Smooth muscle cell (in vitro differentiated cells): Measurements from ENCODE around the gene KCNJ15. TPM values are rescaled to one million over a fixed set of nuclear protein-coding genes. Genes with fewer than 3 reads are reported as not detected.

Experiments used
- DNase-seq: peaks from one replicate; lab custom pipeline; 2025; ENCODE audit not compliant: unreplicated experiment; lab: John Stamatoyannopoulos, UW
- H2AFZ ChIP-seq: fragments of 200-600 bp; sonication (generic); 2 replicates; pipeline ENCODE4 v1.6.0; 2016; ENCODE audit warnings: antibody characterized with exemption, low read depth, mild to moderate bottlenecking
- H3F3A ChIP-seq: fragments of 200-600 bp; sonication (generic); 2 replicates; pipeline ENCODE4 v1.6.0; 2017; ENCODE audit warnings: antibody characterized with exemption, low read depth
- H3K27ac ChIP-seq: fragments of 200-600 bp; sonication (generic); 2 replicates; pipeline ENCODE4 v1.5.1; 2016; ENCODE audit warnings: low read depth, mild to moderate bottlenecking
- H3K27me3 ChIP-seq: fragments of 200-600 bp; sonication (generic); 2 replicates; pipeline ENCODE4 v1.6.1; 2016; ENCODE audit warnings: low read depth, mild to moderate bottlenecking
- H3K36me3 ChIP-seq: fragments of 200-600 bp; sonication (generic); 2 replicates; pipeline ENCODE4 v1.5.1; 2016; ENCODE audit warnings: low read depth
- H3K4me1 ChIP-seq: fragments of 200-600 bp; sonication (generic); 2 replicates; pipeline ENCODE4 v1.5.1; 2016; ENCODE audit warnings: low read depth
- H3K4me2 ChIP-seq: fragments of 200-600 bp; sonication (generic); 2 replicates; pipeline ENCODE4 v1.6.0; 2016; ENCODE audit warnings: mild to moderate bottlenecking
- H3K4me3 ChIP-seq: fragments of 200-600 bp; sonication (generic); 2 replicates; pipeline ENCODE4 v1.5.1; 2016; ENCODE audit warnings: mild to moderate bottlenecking
- H3K79me2 ChIP-seq: fragments of 200-600 bp; sonication (generic); 2 replicates; pipeline ENCODE4 v1.6.0; 2016; ENCODE audit warnings: low read depth, mild to moderate bottlenecking
- H3K9ac ChIP-seq: fragments of 200-600 bp; sonication (generic); 2 replicates; pipeline ENCODE4 v1.6.0; 2016; ENCODE audit warnings: low read depth
- H3K9me3 ChIP-seq: fragments of 200-600 bp; sonication (generic); replicated peaks from 2 replicates; pipeline ENCODE4 v1.5.1; 2016; ENCODE audit warnings: low read depth
- H4K20me1 ChIP-seq: fragments of 200-600 bp; sonication (generic); 2 replicates; pipeline ENCODE4 v1.6.0; 2016; ENCODE audit warnings: low read depth
- CTCF ChIP-seq: fragments of 200-600 bp; sonication (generic); IDR thresholded peaks from 2 replicates; pipeline ENCODE4 v1.5.1; 2017; ENCODE audit warnings: borderline replicate concordance, mild to moderate bottlenecking, antibody characterized with exemption; ENCODE audit not compliant: insufficient read depth, poor library complexity, severe bottlenecking
- WGBS: methylation state at CpG from one replicate; pipeline ENCODE4 v1.1.7; 2016; ENCODE audit warnings: low lambda C conversion rate; 5-methylcytosine and 5-hydroxymethylcytosine counted together
- polyA plus RNA-seq: library from polyadenylated mRNA; unstranded; fragments of >200 nt; fragmentation: Nextera tagmentation; extraction: Ambion mirVana; gene quantifications from 2 replicates; pipeline ENCODE4 v1.2.1, GENCODE V29; 2016
- total RNA-seq: library from RNA; depleted of rRNA; stranded (reverse); fragments of >200 nt; gene quantifications from 2 replicates; pipeline ENCODE4 v1.2.3, GENCODE V29; 2014

Gene KCNJ15
- total and polyA plus RNA-seq, 2 experiments from 2014 or later: 4.2 to 21.9 TPM

DNA sequence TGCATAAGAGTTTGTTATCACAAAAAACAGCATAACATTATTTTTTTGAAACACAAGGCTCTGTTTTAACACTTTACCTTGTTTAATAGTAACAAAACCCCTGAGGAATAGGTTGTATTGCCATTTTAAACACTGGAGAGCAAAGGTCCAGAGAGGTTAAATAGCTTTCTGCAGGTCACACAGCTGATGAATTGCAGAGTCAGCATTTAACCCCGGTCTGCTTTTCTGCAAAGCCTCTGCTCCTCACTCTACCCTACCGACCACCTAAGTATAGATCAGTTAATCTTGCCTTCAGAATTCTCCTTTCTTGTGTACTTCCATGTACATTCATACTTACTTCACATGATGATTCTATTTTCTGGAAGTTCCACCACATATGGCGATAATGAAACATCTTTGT is 42.0 kb downstream of the KCNJ15 start:
- Histone ChIP-seq H2AFZ (no peak overlapping the region), H3K9me3 (no peaks in the 10 kb centered on the region), H3K4me2 (no peak overlapping the region), H3K27ac (no peak overlapping the region), H4K20me1 (no peaks in the 10 kb centered on the region), H3K9ac (no peak overlapping the region), H3K4me1 (peaks cover 18% of the 10 kb centered on the region), H3F3A (peaks cover 3% of the 10 kb centered on the region), H3K36me3 (no peaks in the 10 kb centered on the region), H3K79me2 (no peaks in the 10 kb centered on the region), H3K27me3 (no peaks in the 10 kb centered on the region), H3K4me3 (no peak overlapping the region)
- 93% methylated on average over 3 of the region's 3 CpGs for WGBS
- TF ChIP-seq CTCF: no peak
- no peak for DNase-seq

DNA sequence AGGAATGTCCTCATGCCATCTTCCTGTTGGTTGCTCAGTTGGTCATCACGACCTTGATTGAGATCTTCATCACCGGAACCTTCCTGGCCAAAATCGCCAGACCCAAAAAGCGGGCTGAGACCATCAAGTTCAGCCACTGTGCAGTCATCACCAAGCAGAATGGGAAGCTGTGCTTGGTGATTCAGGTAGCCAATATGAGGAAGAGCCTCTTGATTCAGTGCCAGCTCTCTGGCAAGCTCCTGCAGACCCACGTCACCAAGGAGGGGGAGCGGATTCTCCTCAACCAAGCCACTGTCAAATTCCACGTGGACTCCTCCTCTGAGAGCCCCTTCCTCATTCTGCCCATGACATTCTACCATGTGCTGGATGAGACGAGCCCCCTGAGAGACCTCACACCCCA is 42.9 kb downstream of the KCNJ15 start:
- no peak for TF ChIP-seq CTCF
- Histone ChIP-seq H3K27ac (peak overlapping the region; percentile 49), H3K36me3 (no peaks in the 10 kb centered on the region), H3K27me3 (no peaks in the 10 kb centered on the region), H3K4me3 (no peak overlapping the region), H3K79me2 (no peaks in the 10 kb centered on the region), H2AFZ (no peak overlapping the region), H3K9me3 (no peaks in the 10 kb centered on the region), H4K20me1 (no peaks in the 10 kb centered on the region), H3K4me2 (no peak overlapping the region), H3K9ac (no peak overlapping the region), H3K4me1 (peaks cover 18% of the 10 kb centered on the region), H3F3A (peaks cover 3% of the 10 kb centered on the region)
- 95% methylated on average over 8 of the region's 8 CpGs for WGBS
- no peak for DNase-seq

- Histone ChIP-seq H3K79me2 (no peaks in the 10 kb centered on the region), H4K20me1 (no peaks in the 10 kb centered on the region), H3K36me3 (no peaks in the 10 kb centered on the region), H3K27me3 (no peaks in the 10 kb centered on the region), H3F3A (peaks cover 3% of the 10 kb centered on the region), H3K4me1 (peaks cover 18% of the 10 kb centered on the region), H3K4me2 (peak overlapping the region; percentile 45), H3K9me3 (no peaks in the 10 kb centered on the region), H3K27ac (peak overlapping the region; percentile 49), H3K9ac (peak overlapping the region; percentile 9), H3K4me3 (no peak overlapping the region), H2AFZ (no peak overlapping the region)
- no peak for DNase-seq
- TF ChIP-seq CTCF: no peak
- 43% methylated on average over 7 of the region's 7 CpGs for WGBS
Observed at GRCh38 chr21:38300141-38300578, 43.4 kb downstream of the KCNJ15 start.
